ENCODE data around the gene IGFBP7.

Gene IGFBP7

DNA sequence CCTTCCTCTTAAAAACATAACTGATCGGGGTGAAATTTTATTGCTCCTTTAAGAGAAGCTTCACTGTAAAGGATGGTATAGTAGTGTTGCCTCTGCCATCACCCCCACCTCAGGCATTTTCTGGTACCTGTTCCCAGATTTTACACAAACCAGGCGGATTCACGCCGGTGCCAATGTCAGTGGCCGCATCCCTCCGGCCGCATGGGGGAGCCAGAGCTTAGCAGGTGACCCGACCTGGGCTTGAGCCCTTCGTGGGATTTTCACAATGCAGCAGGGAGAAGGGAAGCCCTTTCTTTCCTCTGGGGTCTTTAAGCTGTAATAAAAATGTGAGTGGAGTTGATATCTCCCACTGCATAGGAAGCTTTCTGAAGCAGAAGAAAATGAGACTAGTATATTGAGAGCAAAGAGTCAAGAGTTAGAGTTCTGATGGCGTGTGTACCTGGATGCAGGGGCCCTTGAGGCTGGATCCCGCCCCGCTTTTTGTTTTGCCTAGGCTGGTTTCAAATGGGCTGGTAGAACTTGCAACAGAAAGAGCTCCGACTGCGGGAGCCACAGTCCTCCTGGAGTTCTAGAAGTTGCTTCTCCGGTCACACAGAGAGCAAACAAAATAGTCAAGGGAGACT lies 72.1 kb downstream of the IGFBP7 start:
- peak; percentile 50 for DNase-seq (ENCODE audit: low spot score)
- peak overlapping the region; percentile 6; the same call in 1 of the 2 replicates for H3K27ac ChIP-seq
- ChIA-PET CTCF (interaction anchor here (0.5 to 1.5 kb wide), 12 partner anchors 8 to 580 kb away, joined by 3 to 6 read pairs (median 3); no protein-coding TSS in a partner anchor), POLR2A (ENCODE audit: low non-redundant PET) (no interaction called here)
- TF ChIP-seq, protein P1, sequence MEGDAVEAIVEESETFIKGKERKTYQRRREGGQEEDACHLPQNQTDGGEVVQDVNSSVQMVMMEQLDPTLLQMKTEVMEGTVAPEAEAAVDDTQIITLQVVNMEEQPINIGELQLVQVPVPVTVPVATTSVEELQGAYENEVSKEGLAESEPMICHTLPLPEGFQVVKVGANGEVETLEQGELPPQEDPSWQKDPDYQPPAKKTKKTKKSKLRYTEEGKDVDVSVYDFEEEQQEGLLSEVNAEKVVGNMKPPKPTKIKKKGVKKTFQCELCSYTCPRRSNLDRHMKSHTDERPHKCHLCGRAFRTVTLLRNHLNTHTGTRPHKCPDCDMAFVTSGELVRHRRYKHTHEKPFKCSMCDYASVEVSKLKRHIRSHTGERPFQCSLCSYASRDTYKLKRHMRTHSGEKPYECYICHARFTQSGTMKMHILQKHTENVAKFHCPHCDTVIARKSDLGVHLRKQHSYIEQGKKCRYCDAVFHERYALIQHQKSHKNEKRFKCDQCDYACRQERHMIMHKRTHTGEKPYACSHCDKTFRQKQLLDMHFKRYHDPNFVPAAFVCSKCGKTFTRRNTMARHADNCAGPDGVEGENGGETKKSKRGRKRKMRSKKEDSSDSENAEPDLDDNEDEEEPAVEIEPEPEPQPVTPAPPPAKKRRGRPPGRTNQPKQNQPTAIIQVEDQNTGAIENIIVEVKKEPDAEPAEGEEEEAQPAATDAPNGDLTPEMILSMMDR (conservative IDR thresholded peaks at IDR 0.05; ENCODE audit: low read depth): peak; percentile 89

GRCh38 chr4:57034520-57034919 lies 75.7 kb downstream of the IGFBP7 start:
- CTCF ChIA-PET: interaction anchor here (0.5 to 1.1 kb wide), 3 partner anchors 22 to 900 kb away, joined by 3 read pairs; no protein-coding TSS in a partner anchor
- no peak overlapping the region for H3K27ac ChIP-seq
- DNase-seq (ENCODE audit: low spot score): no peak
- TF ChIP-seq, protein P1 (conservative IDR thresholded peaks at IDR 0.05; ENCODE audit: low read depth): no peak
- POLR2A ChIA-PET (ENCODE audit: low non-redundant PET): no interaction called here

GRCh38 chr4:57023104-57023503 lies 87.1 kb downstream of the IGFBP7 start:
- H3K27ac ChIP-seq: no peak overlapping the region
- POLR2A ChIA-PET (ENCODE audit: low non-redundant PET): no interaction called here
- CTCF ChIA-PET: no interaction called here
- TF ChIP-seq, protein P1 (conservative IDR thresholded peaks at IDR 0.05; ENCODE audit: low read depth): no peak
- peak; percentile 45 for DNase-seq (ENCODE audit: low spot score)

DNA sequence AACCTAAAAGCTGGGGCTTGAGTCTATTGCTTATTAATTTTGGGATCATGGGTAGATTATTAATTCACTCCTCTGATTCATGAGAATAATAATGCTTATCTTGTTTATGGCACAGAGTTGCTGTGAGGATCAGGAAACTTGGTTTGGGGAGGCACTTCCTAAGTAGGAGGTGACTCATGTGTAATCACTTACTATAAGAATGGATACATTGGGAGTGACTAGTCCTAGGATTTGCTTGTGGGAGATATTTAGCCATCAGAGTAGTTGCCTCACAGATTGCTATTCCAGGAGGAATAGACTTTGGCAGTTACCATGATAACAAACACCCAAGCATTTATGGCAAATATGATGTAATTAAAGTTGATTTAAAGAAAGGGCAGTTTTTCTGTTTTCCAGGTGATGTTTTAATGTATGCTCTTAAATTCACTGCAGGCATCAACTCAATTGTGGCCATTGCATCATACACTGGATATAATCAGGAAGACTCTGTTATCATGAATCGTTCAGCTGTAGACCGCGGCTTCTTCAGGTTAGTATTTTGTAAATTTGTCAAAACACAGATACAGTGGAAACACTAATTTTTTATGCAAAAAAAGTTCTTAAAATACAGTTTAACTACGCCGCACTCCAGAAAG lies 89.6 kb downstream of the IGFBP7 start:
- ChIA-PET CTCF (no interaction called here), POLR2A (ENCODE audit: low non-redundant PET) (no interaction called here)
- no peak overlapping the region; the same call in 1 of the 2 replicates for H3K27ac ChIP-seq
- TF ChIP-seq, protein P1 (conservative IDR thresholded peaks at IDR 0.05; ENCODE audit: low read depth): no peak
- peak; percentile 83 for DNase-seq (ENCODE audit: low spot score)

DNA sequence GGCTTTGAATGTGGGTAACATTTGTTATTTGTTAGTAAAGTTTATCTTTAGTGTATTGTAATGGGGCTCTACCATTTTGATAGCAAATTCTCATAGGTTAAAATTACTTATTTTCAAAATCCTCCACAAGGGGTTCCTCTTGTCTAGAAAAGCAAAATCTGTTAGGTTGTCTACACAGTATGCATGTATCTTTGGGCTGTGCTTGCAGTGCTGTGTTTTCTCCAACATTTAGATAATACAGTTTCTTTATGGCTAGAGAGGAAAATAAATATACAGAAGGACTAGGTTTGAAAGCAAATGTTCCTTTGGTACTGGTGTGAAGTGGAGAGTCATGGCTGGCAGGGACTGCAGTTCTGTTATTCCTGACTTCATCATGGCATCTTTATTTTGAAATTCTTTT lies 91.2 kb downstream of the IGFBP7 start:
- POLR2A ChIA-PET (ENCODE audit: low non-redundant PET): no interaction called here
- TF ChIP-seq, protein P1 (conservative IDR thresholded peaks at IDR 0.05; ENCODE audit: low read depth): no peak
- no peak for DNase-seq (ENCODE audit: low spot score)
- CTCF ChIA-PET: no interaction called here
- no peak overlapping the region for H3K27ac ChIP-seq

GRCh38 chr4:57013543-57014120 lies 96.6 kb downstream of the IGFBP7 start:
- H3K27ac ChIP-seq: no peak overlapping the region
- TF ChIP-seq, protein P1 (conservative IDR thresholded peaks at IDR 0.05; ENCODE audit: low read depth): no peak
- DNase-seq (ENCODE audit: low spot score): no peak
- CTCF ChIA-PET: interaction anchor here (0.7 kb wide), 1 partner anchor 1217 kb away, joined by 4 read pairs; no protein-coding TSS in a partner anchor
- POLR2A ChIA-PET (ENCODE audit: low non-redundant PET): no interaction called here
